Thyroid gland (tissue), 4 donors: ENCODE measurements around the gene ABCD1. TPM values are rescaled to one million over a fixed set of nuclear protein-coding genes. Genes with fewer than 3 reads are reported as not detected.
"Not testable (repeated sequence)": the region's sequence is repeated elsewhere in the genome, so short reads cannot be mapped to it uniquely, and the experiment has no call there.

Experiments used
- DNase-seq, 2 donors: peaks; one replicate each; pipeline ENCODE4 v3.0.0-alpha.2; 2019
- H3K27ac ChIP-seq, 3 donors: fragments of 200-600 bp; sonication (generic); 1 replicate in 2 of 3; 2 replicates in 1 of 3; pipeline ENCODE4 v1.5.1; 2016 to 2019; ENCODE audit warnings: mild to moderate bottlenecking in 1 of 3, moderate library complexity in 1 of 3
- H3K27me3 ChIP-seq: fragments of 200-600 bp; sonication (generic); one replicate; pipeline ENCODE4 v1.5.1; 2019
- H3K36me3 ChIP-seq, 2 donors: fragments of 200-600 bp; sonication (generic); one replicate each; pipeline ENCODE4 v1.5.1; 2016 to 2019
- H3K4me1 ChIP-seq, 2 donors: fragments of 200-600 bp; sonication (generic); one replicate each; pipeline ENCODE4 v1.5.1; 2017 to 2019
- H3K4me3 ChIP-seq, 3 donors: fragments of 200-600 bp; sonication (generic); replicated peaks in 1 of 3; 1 replicate in 2 of 3; 2 replicates in 1 of 3; pipeline ENCODE4 v1.5.1; 2016; ENCODE audit warnings: mild to moderate bottlenecking in 1 of 3
- H3K9me3 ChIP-seq: fragments of 200-600 bp; sonication (generic); one replicate; pipeline ENCODE4 v1.5.1; 2017
- CTCF ChIP-seq, 6 experiments: fragments of 200-600 bp in 3 of 6; fragments of 450-650 bp in 3 of 6; sonication (generic) in 3 of 6; IDR thresholded peaks; one replicate each; pipeline ENCODE4 v1.5.1; 2016 to 2019; ENCODE audit warnings: antibody characterized with exemption in 6 of 6, mild to moderate bottlenecking in 2 of 6, inconsistent platforms in 1 of 6, moderate library complexity in 1 of 6
- POLR2A ChIP-seq, 2 donors: fragments of 450-650 bp; IDR thresholded peaks; one replicate each; pipeline ENCODE4 v1.6.1; 2017; ENCODE audit warnings: antibody characterized with exemption in 2 of 2, mild to moderate bottlenecking in 2 of 2, moderate library complexity in 1 of 2
- WGBS, 2 donors: methylation state at CpG; one replicate each; pipeline ENCODE4 v1.1.5; 2017; 5-methylcytosine and 5-hydroxymethylcytosine counted together
- intact Hi-C: fragments of 100-400 bp; cut with DNase I; formaldehyde crosslinking; loops from one replicate; pipeline ENCODE4 v1.15.1; 2023
- total RNA-seq, 4 donors: library from RNA; depleted of rRNA; stranded (reverse); fragments of >200 nt; gene quantifications; one replicate each; pipeline ENCODE4 v1.2.3, GENCODE V29; 2016

Gene ABCD1
- total RNA-seq, 4 donors from 2014 or later = 7.0 to 11.8 (median 8.9) TPM

- DNase-seq = no peak
- Histone ChIP-seq H3K9me3 (no peaks in the 10 kb centered on the region), H3K27me3 (no peaks in the 10 kb centered on the region), H3K27ac (no peak overlapping the region), H3K4me1 (no peaks in the 10 kb centered on the region), H3K36me3 (peaks cover 0 to 6% of the 10 kb centered on the region in 2 donors), H3K4me3 (no peak overlapping the region)
- WGBS, 2 donors = 92 to 93% methylated on average over 5 to 7 of the region's 15 CpGs
- intact Hi-C loops = no loop called here
- TF ChIP-seq POLR2A (IDR thresholded peaks at IDR 0.05) = no peak
- TF ChIP-seq CTCF (IDR thresholded peaks at IDR 0.05) = no peak
Observed at GRCh38 chrX:153696100-153696499, 28.6 kb upstream of the ABCD1 start.

- H3K4me3 ChIP-seq, intact Hi-C loops, H3K27ac ChIP-seq, H3K36me3 ChIP-seq, H3K27me3 ChIP-seq, DNase-seq, H3K4me1 ChIP-seq, H3K9me3 ChIP-seq: not testable (repeated sequence)
- 82 to 84% methylated on average over 8 to 9 of the region's 10 CpGs for WGBS, 2 donors
Observed at GRCh38 chrX:153696538-153696937, 28.1 kb upstream of the ABCD1 start.

- WGBS, 2 donors = 93 to 96% methylated on average over 10 to 16 of the region's 16 CpGs
- intact Hi-C loops = not testable (repeated sequence)
Observed at GRCh38 chrX:153696986-153697722, 27.5 kb upstream of the ABCD1 start.

GRCh38 chrX:153697924-153698865, 26.5 kb upstream of the ABCD1 start:
- Histone ChIP-seq H3K27me3 (no peaks in the 10 kb centered on the region), H3K27ac (no peak overlapping the region), H3K36me3 (peaks cover 0 to 12% of the 10 kb centered on the region in 2 donors), H3K4me3 (no peak overlapping the region), H3K4me1 (no peaks in the 10 kb centered on the region), H3K9me3 (no peaks in the 10 kb centered on the region)
- WGBS, 2 donors = 89 to 97% methylated on average over 7 to 8 of the region's 16 CpGs
- intact Hi-C loops = no loop called here
- TF ChIP-seq POLR2A (IDR thresholded peaks at IDR 0.05) = no peak
- TF ChIP-seq CTCF (IDR thresholded peaks at IDR 0.05) = no peak
- DNase-seq = no peak

More at GRCh38 chrX:153696986-153697722, 27.5 kb upstream of the ABCD1 start:
- H3K36me3 ChIP-seq, DNase-seq, H3K4me3 ChIP-seq, H3K4me1 ChIP-seq, H3K9me3 ChIP-seq, H3K27ac ChIP-seq, H3K27me3 ChIP-seq: not testable (repeated sequence)

GRCh38 chrX:153699210-153699783, 25.4 kb upstream of the ABCD1 start:
- H3K4me3 ChIP-seq, DNase-seq, H3K9me3 ChIP-seq, H3K27ac ChIP-seq, H3K4me1 ChIP-seq, intact Hi-C loops, H3K27me3 ChIP-seq: not testable (repeated sequence)
- peaks cover 0 to 12% of the 10 kb centered on the region in 2 donors for H3K36me3 ChIP-seq
- 92 to 93% methylated on average over 3 to 12 of the region's 16 CpGs for WGBS, 2 donors

- H3K9me3 ChIP-seq, DNase-seq, H3K27me3 ChIP-seq, intact Hi-C loops, H3K4me3 ChIP-seq, H3K27ac ChIP-seq: not testable (repeated sequence)
- no CpG with 5 or more reads among the region's 18 CpGs for WGBS, 2 donors
- peaks cover 0 to 12% of the 10 kb centered on the region in 2 donors for H3K36me3 ChIP-seq
- H3K4me1 ChIP-seq = peaks cover 3 to 13% of the 10 kb centered on the region in 2 donors
Observed at GRCh38 chrX:153699784-153700371, 24.8 kb upstream of the ABCD1 start.
